ENCODE results near the gene CUL3. TPM values are rescaled to one million over a fixed set of nuclear protein-coding genes. Genes with fewer than 3 reads are reported as not detected.

CUL3 gene
- total RNA-seq, 1 donor from 2014 or later = 196 TPM

GRCh38 chr2:224532441-224532840, 52.7 kb downstream of the CUL3 start:
- DNase-seq (ENCODE audit: low spot score) = no peak
- Mint-ChIP-seq H3K27ac (no peak overlapping the region), H3K4me3 (no peak overlapping the region), H3K4me1 (peaks cover 27% of the 10 kb centered on the region), H3K9me3 (no peaks in the 10 kb centered on the region), H3K36me3 (peaks cover 39% of the 10 kb centered on the region), H3K27me3 (ENCODE audit: insufficient read depth, low read depth) (no peaks in the 10 kb centered on the region)
- Histone ChIP-seq H3F3A (ENCODE audit: low read depth) (peaks cover 5% of the 10 kb centered on the region), H4K20me1 (ENCODE audit: low read depth) (peaks cover 57% of the 10 kb centered on the region), H3K4me2 (peak overlapping the region; percentile 53), H3K27me3 (no peaks in the 10 kb centered on the region), H3K9ac (no peak overlapping the region), H3K79me2 (ENCODE audit: low read depth) (peaks cover 99% of the 10 kb centered on the region), H3K4me3 (no peak overlapping the region), H3K9me3 (ENCODE audit: low read depth) (no peaks in the 10 kb centered on the region), H3K4me1 (peaks cover 46% of the 10 kb centered on the region), H2AFZ (replicated peaks) (no peak overlapping the region), H3K36me3 (no peaks in the 10 kb centered on the region), H3K27ac (peak overlapping the region; percentile 65)
- no peak for TF ChIP-seq EZH2 (IDR thresholded peaks at IDR 0.05)

DNA sequence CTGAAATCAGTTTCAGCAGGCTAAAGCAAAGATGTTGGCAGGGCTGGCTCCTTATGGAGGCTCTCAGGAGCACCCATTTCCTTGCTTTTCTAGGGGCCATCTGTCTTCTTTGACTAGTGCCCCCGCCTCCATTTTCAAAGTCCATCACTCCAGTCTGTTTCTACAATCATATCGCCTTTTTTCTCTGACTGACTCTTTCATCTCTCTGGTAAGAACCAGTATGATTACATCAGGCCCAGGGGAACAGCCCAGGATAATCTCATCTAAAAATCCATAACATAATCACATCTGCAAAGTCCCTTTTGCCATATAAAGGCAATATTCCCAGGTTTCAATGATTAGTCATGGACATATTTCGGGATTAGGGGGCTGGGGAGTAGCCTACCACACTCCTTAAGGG, 57.0 kb downstream of the CUL3 start:
- no peak overlapping the region for H3K27ac ChIP-seq
- no peaks in the 10 kb centered on the region for H3K36me3 ChIP-seq
- peaks cover 99% of the 10 kb centered on the region for H3K79me2 ChIP-seq (ENCODE audit: low read depth)
- no peak overlapping the region for H2AFZ ChIP-seq (replicated peaks)
- peaks cover 32% of the 10 kb centered on the region for H3K4me1 ChIP-seq
- no peaks in the 10 kb centered on the region for H3K27me3 Mint-ChIP-seq (ENCODE audit: insufficient read depth, low read depth)
- H3K27me3 ChIP-seq = no peaks in the 10 kb centered on the region
- H3K4me1 Mint-ChIP-seq = peaks cover 26% of the 10 kb centered on the region
- peaks cover 5% of the 10 kb centered on the region for H3F3A ChIP-seq (ENCODE audit: low read depth)
- H3K4me3 ChIP-seq = no peak overlapping the region
- no peak overlapping the region for H3K9ac ChIP-seq
- no peaks in the 10 kb centered on the region for H3K9me3 ChIP-seq (ENCODE audit: low read depth)
- peaks cover 41% of the 10 kb centered on the region for H4K20me1 ChIP-seq (ENCODE audit: low read depth)
- peaks cover 62% of the 10 kb centered on the region for H3K36me3 Mint-ChIP-seq
- H3K27ac Mint-ChIP-seq = peak overlapping the region; percentile 50
- peaks cover 5% of the 10 kb centered on the region for H3K9me3 Mint-ChIP-seq
- TF ChIP-seq, protein P1, sequence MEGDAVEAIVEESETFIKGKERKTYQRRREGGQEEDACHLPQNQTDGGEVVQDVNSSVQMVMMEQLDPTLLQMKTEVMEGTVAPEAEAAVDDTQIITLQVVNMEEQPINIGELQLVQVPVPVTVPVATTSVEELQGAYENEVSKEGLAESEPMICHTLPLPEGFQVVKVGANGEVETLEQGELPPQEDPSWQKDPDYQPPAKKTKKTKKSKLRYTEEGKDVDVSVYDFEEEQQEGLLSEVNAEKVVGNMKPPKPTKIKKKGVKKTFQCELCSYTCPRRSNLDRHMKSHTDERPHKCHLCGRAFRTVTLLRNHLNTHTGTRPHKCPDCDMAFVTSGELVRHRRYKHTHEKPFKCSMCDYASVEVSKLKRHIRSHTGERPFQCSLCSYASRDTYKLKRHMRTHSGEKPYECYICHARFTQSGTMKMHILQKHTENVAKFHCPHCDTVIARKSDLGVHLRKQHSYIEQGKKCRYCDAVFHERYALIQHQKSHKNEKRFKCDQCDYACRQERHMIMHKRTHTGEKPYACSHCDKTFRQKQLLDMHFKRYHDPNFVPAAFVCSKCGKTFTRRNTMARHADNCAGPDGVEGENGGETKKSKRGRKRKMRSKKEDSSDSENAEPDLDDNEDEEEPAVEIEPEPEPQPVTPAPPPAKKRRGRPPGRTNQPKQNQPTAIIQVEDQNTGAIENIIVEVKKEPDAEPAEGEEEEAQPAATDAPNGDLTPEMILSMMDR (IDR thresholded peaks at IDR 0.05) = no peak
- no peak for TF ChIP-seq EZH2 (IDR thresholded peaks at IDR 0.05)
- TF ChIP-seq EZH2phosphoT487 (IDR thresholded peaks at IDR 0.05) = no peak
- DNase-seq (ENCODE audit: low spot score) = no peak
- no peak overlapping the region for H3K4me2 ChIP-seq
- no peak overlapping the region for H3K4me3 Mint-ChIP-seq

GRCh38 chr2:224525774-224526173, 59.4 kb downstream of the CUL3 start:
- peaks cover 49% of the 10 kb centered on the region for H3K36me3 Mint-ChIP-seq
- H3K4me3 ChIP-seq = no peak overlapping the region
- H3K9ac ChIP-seq = no peak overlapping the region
- no peaks in the 10 kb centered on the region for H3K36me3 ChIP-seq
- no peak for DNase-seq (ENCODE audit: low spot score)
- no peak overlapping the region for H3K27ac Mint-ChIP-seq
- peaks cover 14% of the 10 kb centered on the region for H3K4me1 Mint-ChIP-seq
- TF ChIP-seq EZH2phosphoT487 (IDR thresholded peaks at IDR 0.05) (no peak), EZH2 (IDR thresholded peaks at IDR 0.05) (no peak)
- TF ChIP-seq, protein P1 (IDR thresholded peaks at IDR 0.05) = no peak
- no peak overlapping the region for H3K4me3 Mint-ChIP-seq
- no peak overlapping the region for H3K4me2 ChIP-seq
- H3K9me3 ChIP-seq (ENCODE audit: low read depth) = no peaks in the 10 kb centered on the region
- peaks cover 99% of the 10 kb centered on the region for H3K79me2 ChIP-seq (ENCODE audit: low read depth)
- no peak overlapping the region for H3K27ac ChIP-seq
- H3K4me1 ChIP-seq = peaks cover 14% of the 10 kb centered on the region
- H3K27me3 ChIP-seq = no peaks in the 10 kb centered on the region
- H3K27me3 Mint-ChIP-seq (ENCODE audit: insufficient read depth, low read depth) = no peaks in the 10 kb centered on the region
- peaks cover 27% of the 10 kb centered on the region for H4K20me1 ChIP-seq (ENCODE audit: low read depth)
- no peak overlapping the region for H2AFZ ChIP-seq (replicated peaks)
- H3F3A ChIP-seq (ENCODE audit: low read depth) = peaks cover under 1% of the 10 kb centered on the region
- peaks cover 6% of the 10 kb centered on the region for H3K9me3 Mint-ChIP-seq

- Histone ChIP-seq H3K9ac (no peak overlapping the region), H4K20me1 (ENCODE audit: low read depth) (peaks cover 34% of the 10 kb centered on the region), H3K27ac (peak overlapping the region; percentile 31), H3K9me3 (ENCODE audit: low read depth) (no peaks in the 10 kb centered on the region), H3F3A (ENCODE audit: low read depth) (peaks cover 4% of the 10 kb centered on the region), H3K4me3 (no peak overlapping the region), H3K4me2 (no peak overlapping the region), H3K4me1 (peaks cover 14% of the 10 kb centered on the region), H3K79me2 (ENCODE audit: low read depth) (peaks cover 99% of the 10 kb centered on the region), H2AFZ (replicated peaks) (no peak overlapping the region), H3K36me3 (no peaks in the 10 kb centered on the region), H3K27me3 (no peaks in the 10 kb centered on the region)
- TF ChIP-seq EZH2phosphoT487 (IDR thresholded peaks at IDR 0.05) = no peak
- no peak for TF ChIP-seq EZH2 (IDR thresholded peaks at IDR 0.05)
- TF ChIP-seq, protein P1 (IDR thresholded peaks at IDR 0.05) = no peak
- Mint-ChIP-seq H3K36me3 (peaks cover 49% of the 10 kb centered on the region), H3K27ac (no peak overlapping the region), H3K9me3 (peaks cover 6% of the 10 kb centered on the region), H3K4me1 (peaks cover 14% of the 10 kb centered on the region), H3K4me3 (no peak overlapping the region), H3K27me3 (ENCODE audit: insufficient read depth, low read depth) (no peaks in the 10 kb centered on the region)
- DNase-seq (ENCODE audit: low spot score) = no peak
Measured at GRCh38 chr2:224524657-224525056, 60.5 kb downstream of the CUL3 start.

All from neural progenitor cell (in vitro differentiated cells).